Motor neuron (in vitro differentiated cells): ENCODE results near the gene ATG16L2. TPM values are rescaled to one million over a fixed set of nuclear protein-coding genes. Genes with fewer than 3 reads are reported as not detected.
"Not testable (repeated sequence)": the region's sequence is repeated elsewhere in the genome, so short reads cannot be mapped to it uniquely, and the experiment has no call there.

ENCODE experiments used
- ATAC-seq, 8 experiments: fragments of 200-7000 bp; cut with Tn5 transposase; replicated peaks in 6 of 8; 2 replicates each; pipeline ENCODE4 v1.8.0; 2021; ENCODE audit warnings: mild to moderate bottlenecking in 8 of 8, moderate library complexity in 8 of 8
- H3K27ac ChIP-seq, 2 donors: fragments of 250-450 bp; sonication (Bioruptor Pico); 2 replicates each; pipeline ENCODE4 v1.9.0; 2021; ENCODE audit warnings: antibody characterized with exemption in 2 of 2, mild to moderate bottlenecking in 2 of 2, moderate library complexity in 1 of 2
- H3K4me1 ChIP-seq, 2 donors: fragments of 250-450 bp; sonication (Bioruptor Pico); replicated peaks in 1 of 2; 2 replicates each; pipeline ENCODE4 v1.6.1; 2021; ENCODE audit warnings: antibody characterized with exemption in 2 of 2, mild to moderate bottlenecking in 2 of 2, moderate library complexity in 1 of 2
- H3K4me3 ChIP-seq, 5 donors: fragments of 250-450 bp; sonication (Bioruptor Pico); 2 replicates each; pipeline ENCODE4 v1.9.0; 2021; ENCODE audit warnings: antibody characterized with exemption in 5 of 5, mild to moderate bottlenecking in 5 of 5, moderate library complexity in 4 of 5
- WGBS, 10 experiments: fragments of 450-650 bp; shearing (Covaris generic); methylation state at CpG; one replicate each; pipeline ENCODE4 v1.0.0; 2022; 5-methylcytosine and 5-hydroxymethylcytosine counted together
- in situ Hi-C, 9 experiments: fragments of 400-800 bp; cut with MboI; loops; one replicate each; pipeline ENCODE4 v1.15.0; 2021; ENCODE audit warnings: low sequenced_read_pairs in 9 of 9, low pct_unique_long_range_greater_than_20kb in 2 of 9; ENCODE audit not compliant: unreplicated experiment in 9 of 9
- total RNA-seq, 8 experiments: library from RNA; unstranded; fragments of 300-600 nt; gene quantifications; 2 replicates each; pipeline versions ENCODE4 v1.2.3 to v1.2.4, GENCODE V29; 2022

ATG16L2 gene
- total RNA-seq, 8 experiments from 2014 or later: 3.4 to 17.4 (median 5.0) TPM

- ATAC-seq: peak; percentile 92 to 96 (median 93)
- 0 to 86% (median 4%) methylated on average over 1 to 16 of the region's 55 CpGs; no CpG with 5 or more reads in 2 of the 10 experiments for WGBS, 10 experiments
- Histone ChIP-seq H3K4me1 (peaks cover 17% of the 10 kb centered on the region in 2 donors), H3K27ac (peak within 1 kb of the TSS; percentile 95 to 97), H3K4me3 (peak within 1 kb of the TSS; percentile 58 to 82 (median 71))
- in situ Hi-C loops: loop anchor here in 1 of 9 experiments (10.0 kb wide), 1 partner anchor 69 kb away; no protein-coding TSS in a partner anchor
These were observed 20.5 kb upstream of the ATG16L2 start, which contains the start of gene STARD10 for GRCh38 chr11:72793425-72794367. TSS of gene STARD10 (minus strand) at chr11:72794047. CDS start at chr11:72781181, 12,866 bp downstream.

GRCh38 chr11:72798361-72798760 lies 15.8 kb upstream of the ATG16L2 start:
- no peak for ATAC-seq
- Histone ChIP-seq H3K27ac (no peak overlapping the region), H3K4me3 (no peak overlapping the region), H3K4me1 (peaks cover 5 to 7% of the 10 kb centered on the region in 2 donors)
- in situ Hi-C loops: loop anchor here in 1 of 9 experiments (10.0 kb wide), 1 partner anchor 74 kb away; no protein-coding TSS in a partner anchor
- 57 to 100% (median 80%) methylated on average over 1 to 4 of the region's 4 CpGs; no CpG with 5 or more reads in 4 of the 10 experiments for WGBS, 10 experiments

GRCh38 chr11:72799441-72799840 lies 14.8 kb upstream of the ATG16L2 start:
- peaks cover 3% of the 10 kb centered on the region in 2 donors for H3K4me1 ChIP-seq
- no peak overlapping the region for H3K4me3 ChIP-seq
- in situ Hi-C loops: loop anchor here in 1 of 9 experiments (10.0 kb wide), 1 partner anchor 75 kb away; no protein-coding TSS in a partner anchor
- ATAC-seq: peak in 1 of 8 experiments; percentile 35
- no peak overlapping the region for H3K27ac ChIP-seq
- 8 to 100% (median 67%) methylated on average over 1 to 4 of the region's 4 CpGs for WGBS, 10 experiments

- no peak for ATAC-seq
- Histone ChIP-seq H3K27ac (no peak overlapping the region), H3K4me1 (no peaks in the 10 kb centered on the region), H3K4me3 (no peak overlapping the region)
- whole genome bisulfite sequencing, 10 experiments: 67 to 100% (median 85%) methylated on average over 1 to 5 of the region's 6 CpGs; no CpG with 5 or more reads in 4 of the 10 experiments
- in situ Hi-C loops: no loop called here
These were observed 11.4 kb upstream of the ATG16L2 start for GRCh38 chr11:72802822-72803221.

- WGBS, 10 experiments: 0 to 100% (median 91%) methylated on average over 1 to 6 of the region's 6 CpGs
- no peak for ATAC-seq
These were observed 9.0 kb upstream of the ATG16L2 start for GRCh38 chr11:72805216-72805615.

GRCh38 chr11:72806378-72806777 lies 7.8 kb upstream of the ATG16L2 start:
- in situ Hi-C loops, H3K27ac ChIP-seq, ATAC-seq, H3K4me3 ChIP-seq, H3K4me1 ChIP-seq: not testable (repeated sequence)
- 100% methylated on average over 1 of the region's 1 CpG; no CpG with 5 or more reads in 8 of the 10 experiments for WGBS, 10 experiments

More at GRCh38 chr11:72805216-72805615, 9.0 kb upstream of the ATG16L2 start:
- no peak overlapping the region for H3K4me3 ChIP-seq
- no peaks in the 10 kb centered on the region for H3K4me1 ChIP-seq
- H3K27ac ChIP-seq: no peak overlapping the region
- in situ Hi-C loops: no loop called here

- no peaks in the 10 kb centered on the region for H3K4me1 ChIP-seq
- WGBS, 10 experiments: 57 to 100% (median 87%) methylated on average over 1 to 5 of the region's 5 CpGs; no CpG with 5 or more reads in 2 of the 10 experiments
- in situ Hi-C loops: no loop called here
- no peak overlapping the region for H3K27ac ChIP-seq
- H3K4me3 ChIP-seq: no peak overlapping the region
- peak in 1 of 8 experiments; percentile 52 for ATAC-seq
These were observed 7.1 kb upstream of the ATG16L2 start for GRCh38 chr11:72807021-72807693.

- in situ Hi-C loops: no loop called here
- Histone ChIP-seq H3K4me3 (no peak overlapping the region), H3K27ac (no peak overlapping the region), H3K4me1 (peaks cover 5% of the 10 kb centered on the region in 2 donors)
- ATAC-seq: no peak
- whole genome bisulfite sequencing, 10 experiments: 60 to 100% (median 83%) methylated on average over 1 to 2 of the region's 2 CpGs; no CpG with 5 or more reads in 5 of the 10 experiments
These were observed 6.4 kb upstream of the ATG16L2 start for GRCh38 chr11:72807792-72808191.

GRCh38 chr11:72808331-72808798 lies 5.8 kb upstream of the ATG16L2 start:
- no peak for ATAC-seq
- in situ Hi-C loops: no loop called here
- Histone ChIP-seq H3K4me1 (peaks cover 10 to 11% of the 10 kb centered on the region in 2 donors), H3K4me3 (no peak overlapping the region), H3K27ac (no peak overlapping the region)
- 40 to 100% (median 90%) methylated on average over 1 to 3 of the region's 4 CpGs; no CpG with 5 or more reads in 1 of the 10 experiments for WGBS, 10 experiments

- in situ Hi-C loops: not testable (repeated sequence)
These were observed 2.5 kb upstream of the ATG16L2 start for GRCh38 chr11:72811686-72812085.

GRCh38 chr11:72812604-72812966 lies 1.6 kb upstream of the ATG16L2 start:
- peak in 3 of 8 experiments; percentile 1 to 45 (median 12) for ATAC-seq
- in situ Hi-C loops: no loop called here
- Histone ChIP-seq H3K4me1 (peaks cover 16 to 19% of the 10 kb centered on the region in 2 donors), H3K4me3 (peak overlapping the region in 1 of 5 donors; percentile 80), H3K27ac (no peak overlapping the region)
- WGBS, 10 experiments: 0 to 89% (median 63%) methylated on average over 1 to 3 of the region's 4 CpGs; no CpG with 5 or more reads in 2 of the 10 experiments

More at GRCh38 chr11:72811686-72812085, 2.5 kb upstream of the ATG16L2 start:
- ATAC-seq, H3K27ac ChIP-seq, H3K4me3 ChIP-seq: not testable (repeated sequence)
- H3K4me1 ChIP-seq: peaks cover 16 to 19% of the 10 kb centered on the region in 2 donors
- WGBS, 10 experiments: 60 to 100% (median 89%) methylated on average over 1 to 8 of the region's 10 CpGs; no CpG with 5 or more reads in 2 of the 10 experiments

GRCh38 chr11:72812967-72813739 lies 1.1 kb upstream of the ATG16L2 start:
- peaks cover 16 to 19% of the 10 kb centered on the region in 2 donors for H3K4me1 ChIP-seq
- peak overlapping the region; percentile 52 to 80 (median 62) for H3K4me3 ChIP-seq
- in situ Hi-C loops: no loop called here
- 0 to 90% (median 31%) methylated on average over 1 to 14 of the region's 24 CpGs; no CpG with 5 or more reads in 2 of the 10 experiments for WGBS, 10 experiments
- H3K27ac ChIP-seq: peak overlapping the region in 1 of 2 donors; percentile 98
- ATAC-seq: peak in 3 of 8 experiments; percentile 22 to 51 (median 34)
